Endothelial cell of umbilical vein (primary cell): ENCODE results near the gene HDHD5. TPM values are rescaled to one million over a fixed set of nuclear protein-coding genes. Genes with fewer than 3 reads are reported as not detected.

Experiments used
- BruUV-seq: library from RNA; stranded (reverse); fragments of 400-500 nt; replicated peaks from 2 replicates; lab custom pipeline; 2021; lab: Mats Ljungman, UMichigan
- CTCF ChIA-PET: fragments of 300-600, 350-600 bp; sonication (Branson Sonifier 250); formaldehyde crosslinking; loops from one replicate; lab custom pipeline; 2021; ENCODE audit warnings: antibody characterized with exemption, inconsistent platforms; lab: Charles Lee
- POLR2A ChIA-PET: fragments of 300-600, 350-600 bp; sonication (Branson Sonifier 250); formaldehyde crosslinking; loops from one replicate; lab custom pipeline; 2021; ENCODE audit warnings: antibody characterized with exemption, inconsistent platforms; lab: Charles Lee
- DNase-seq: peaks from one replicate; pipeline ENCODE4 v3.0.0-alpha.2; 2011; ENCODE audit warnings: low read depth, low spot score
- FAIRE-seq: peaks from 2 replicates; lab custom pipeline; 2011; peaks lifted over from hg19 to GRCh38; lab: Jason Lieb, UNC
- H2AFZ ChIP-seq: 2 replicates; pipeline ENCODE4 v1.6.0; 2012; ENCODE audit warnings: low read depth, low read length, control low read depth, inconsistent platforms
- H3K27ac ChIP-seq: 2 replicates; pipeline ENCODE4 v1.5.1; 2011; ENCODE audit warnings: low read depth, mild to moderate bottlenecking, control low read depth, low read length, moderate library complexity; ENCODE audit not compliant: insufficient read depth
- H3K27me3 ChIP-seq, 2 experiments: 2 replicates each; pipeline versions ENCODE4 v1.6.0 to v1.6.1; 2011; ENCODE audit warnings: low read length in 2 of 2, mixed read lengths in 1 of 2; ENCODE audit not compliant: control insufficient read depth in 2 of 2, insufficient read depth in 2 of 2
- H3K36me3 ChIP-seq, 2 experiments: 2 replicates in 1 of 2; 3 replicates in 1 of 2; pipeline ENCODE4 v1.5.1; 2011; ENCODE audit warnings: low read length in 2 of 2, mild to moderate bottlenecking in 1 of 2, moderate library complexity in 1 of 2; ENCODE audit not compliant: control insufficient read depth in 2 of 2, insufficient read depth in 2 of 2; ENCODE audit errors: extremely low read depth in 1 of 2
- H3K4me1 ChIP-seq: 3 replicates; pipeline ENCODE4 v1.5.1; 2011; ENCODE audit warnings: mild to moderate bottlenecking, low read length; ENCODE audit not compliant: control insufficient read depth, insufficient read depth; ENCODE audit errors: extremely low read depth
- H3K4me2 ChIP-seq: 2 replicates; pipeline ENCODE4 v1.6.1; 2011; ENCODE audit warnings: low read length, control low read depth, mixed read lengths; ENCODE audit not compliant: insufficient read depth
- H3K4me3 ChIP-seq, 3 experiments: fragments of 200-600 bp in 1 of 3; sonication (generic), shearing (Covaris generic) in 1 of 3; replicated peaks in 1 of 3; 2 replicates each; pipeline ENCODE4 v1.5.1; 2011 to 2016; ENCODE audit warnings: control low read depth in 3 of 3, low read length in 3 of 3, mild to moderate bottlenecking in 2 of 3, inconsistent platforms in 1 of 3, low read depth in 1 of 3, moderate library complexity in 1 of 3; ENCODE audit not compliant: insufficient read depth in 1 of 3
- H3K79me2 ChIP-seq: 2 replicates; pipeline ENCODE4 v1.6.0; 2012; ENCODE audit warnings: low read length, inconsistent platforms; ENCODE audit not compliant: control insufficient read depth, insufficient read depth
- H3K9ac ChIP-seq: replicated peaks from 2 replicates; pipeline ENCODE3; 2011; ENCODE audit warnings: low read length, control low read depth; ENCODE audit not compliant: insufficient read depth; ENCODE audit errors: extremely low read depth
- H3K9me1 ChIP-seq: replicated peaks from 3 replicates; pipeline ENCODE4 v1.6.0; 2011; ENCODE audit warnings: mild to moderate bottlenecking, low read length; ENCODE audit not compliant: control insufficient read depth, insufficient read depth; ENCODE audit errors: extremely low read depth
- H3K9me3 ChIP-seq: replicated peaks from 2 replicates; pipeline ENCODE4 v1.5.1; 2012; ENCODE audit warnings: low read length, inconsistent platforms; ENCODE audit not compliant: control insufficient read depth, insufficient read depth
- H4K20me1 ChIP-seq: replicated peaks from 2 replicates; pipeline ENCODE3; 2011; ENCODE audit warnings: mild to moderate bottlenecking, low read length; ENCODE audit not compliant: control insufficient read depth, insufficient read depth; ENCODE audit errors: extremely low read depth
- EZH2 ChIP-seq: IDR thresholded peaks from 2 replicates; pipeline ENCODE4 v1.6.1; 2012; ENCODE audit warnings: borderline replicate concordance, low read depth, mild to moderate bottlenecking, moderate library complexity, low read length, inconsistent platforms; ENCODE audit not compliant: severe bottlenecking
- FOS ChIP-seq: IDR thresholded peaks from 2 replicates; pipeline ENCODE4 v1.6.1; 2011; ENCODE audit warnings: mild to moderate bottlenecking, low read length, moderate library complexity, borderline replicate concordance; ENCODE audit not compliant: insufficient read depth
- GATA2 ChIP-seq: IDR thresholded peaks from 2 replicates; pipeline ENCODE4 v1.7.0; 2011; ENCODE audit warnings: low read depth, mild to moderate bottlenecking, moderate library complexity, mixed read lengths, low read length; ENCODE audit not compliant: insufficient read length, insufficient read depth
- JUN ChIP-seq: IDR thresholded peaks from 2 replicates; pipeline ENCODE4 v1.6.1; 2011; ENCODE audit warnings: borderline replicate concordance, low read depth; ENCODE audit not compliant: insufficient read length, insufficient read depth
- MYC ChIP-seq: IDR thresholded peaks from one replicate; pipeline ENCODE4 v1.6.1; 2011; ENCODE audit warnings: mild to moderate bottlenecking, low read depth, low read length
- POLR2A ChIP-seq: IDR thresholded peaks from 2 replicates; pipeline ENCODE4 v1.6.1; 2012; ENCODE audit warnings: low read depth, mild to moderate bottlenecking, control low read depth, low read length
- POLR2AphosphoS5 ChIP-seq: IDR thresholded peaks from 2 replicates; pipeline ENCODE4 v1.6.1; 2012; ENCODE audit warnings: low read depth, mild to moderate bottlenecking, control low read depth, low read length, moderate library complexity; ENCODE audit not compliant: insufficient read depth
- dilution Hi-C: fragments of 300-500 bp; cut with MboI; formaldehyde crosslinking; loops from one replicate; pipeline ENCODE4 v1.15.0; 2019; ENCODE audit warnings: low sequenced_read_pairs; ENCODE audit not compliant: extremely low pct_ligation_motif_present
- intact Hi-C: fragments of 100-400 bp; cut with micrococcal nuclease; formaldehyde crosslinking; loops from one replicate; pipeline ENCODE4 v1.10.0; 2022
- polyA plus RNA-seq, 4 experiments: library from polyadenylated mRNA; depleted of rRNA in 3 of 4; stranded (reverse) in 3 of 4; unstranded in 1 of 4; fragments of >200 nt; gene quantifications; 2 replicates each; pipeline versions ENCODE4 v1.2.1 to v1.2.3, GENCODE V29; 2011 to 2012; ENCODE audit warnings: missing spikeins in 1 of 4
- total RNA-seq: library from RNA; stranded (reverse); gene quantifications from 2 replicates; pipeline ENCODE4 v1.2.3, GENCODE V29; 2021
- TF ChIP-seq, protein P1 (sequence below), 2 donors: IDR thresholded peaks; 1 replicate in 1 of 2; 2 replicates in 1 of 2; pipeline ENCODE4 v1.5.1; 2011; ENCODE audit warnings: low read length in 2 of 2, mild to moderate bottlenecking in 2 of 2, moderate library complexity in 2 of 2, control low read depth in 1 of 2, inconsistent platforms in 1 of 2, low read depth in 1 of 2; ENCODE audit not compliant: insufficient read depth in 1 of 2; ENCODE audit errors: extremely low read depth in 1 of 2
- TF ChIP-seq, protein P2 (sequence below): IDR thresholded peaks from 2 replicates; pipeline ENCODE4 v1.6.1; 2011; ENCODE audit not compliant: insufficient read depth, insufficient read length

The HDHD5 gene
- total and polyA plus RNA-seq, 2 donors (not counting 3 experiments of a cell fraction or from before 2014, with no cell fraction given), result 28.1 to 54.1 TPM

DNA sequence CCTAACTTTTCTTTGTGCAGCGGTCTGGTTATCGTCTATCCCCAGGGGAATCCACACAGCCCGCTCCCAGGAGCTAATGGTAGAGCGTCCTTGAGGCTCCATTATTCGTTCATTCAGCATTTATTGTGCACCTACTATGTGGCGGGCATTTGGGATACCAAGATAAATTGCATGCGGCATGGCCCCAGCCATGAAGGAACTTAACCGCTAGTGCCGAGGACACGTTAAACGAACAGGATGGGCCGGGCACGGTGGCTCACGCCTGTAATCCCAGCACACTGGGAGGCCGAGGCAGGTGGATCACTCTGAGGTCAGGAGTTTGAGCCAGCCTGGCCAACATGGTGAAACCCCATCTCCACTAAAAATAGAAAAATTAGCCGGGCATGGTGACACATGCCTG, 49.1 kb downstream of the HDHD5 start:
- no peak overlapping the region for H3K4me3 ChIP-seq
- TF ChIP-seq JUN, result no peak
- TF ChIP-seq POLR2AphosphoS5, result no peak
- TF ChIP-seq GATA2, result no peak
- no peak for TF ChIP-seq MYC
- no peak for TF ChIP-seq FOS
- no peak for TF ChIP-seq POLR2A
- TF ChIP-seq EZH2, result no peak
- TF ChIP-seq, protein P1, sequence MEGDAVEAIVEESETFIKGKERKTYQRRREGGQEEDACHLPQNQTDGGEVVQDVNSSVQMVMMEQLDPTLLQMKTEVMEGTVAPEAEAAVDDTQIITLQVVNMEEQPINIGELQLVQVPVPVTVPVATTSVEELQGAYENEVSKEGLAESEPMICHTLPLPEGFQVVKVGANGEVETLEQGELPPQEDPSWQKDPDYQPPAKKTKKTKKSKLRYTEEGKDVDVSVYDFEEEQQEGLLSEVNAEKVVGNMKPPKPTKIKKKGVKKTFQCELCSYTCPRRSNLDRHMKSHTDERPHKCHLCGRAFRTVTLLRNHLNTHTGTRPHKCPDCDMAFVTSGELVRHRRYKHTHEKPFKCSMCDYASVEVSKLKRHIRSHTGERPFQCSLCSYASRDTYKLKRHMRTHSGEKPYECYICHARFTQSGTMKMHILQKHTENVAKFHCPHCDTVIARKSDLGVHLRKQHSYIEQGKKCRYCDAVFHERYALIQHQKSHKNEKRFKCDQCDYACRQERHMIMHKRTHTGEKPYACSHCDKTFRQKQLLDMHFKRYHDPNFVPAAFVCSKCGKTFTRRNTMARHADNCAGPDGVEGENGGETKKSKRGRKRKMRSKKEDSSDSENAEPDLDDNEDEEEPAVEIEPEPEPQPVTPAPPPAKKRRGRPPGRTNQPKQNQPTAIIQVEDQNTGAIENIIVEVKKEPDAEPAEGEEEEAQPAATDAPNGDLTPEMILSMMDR (IDR thresholded peaks at IDR 0.05; ENCODE audit: extremely low read depth in 1 of 2, insufficient read depth in 1 of 2, low read depth in 1 of 2, low read length in 2 of 2), result no peak
- TF ChIP-seq, protein P2, sequence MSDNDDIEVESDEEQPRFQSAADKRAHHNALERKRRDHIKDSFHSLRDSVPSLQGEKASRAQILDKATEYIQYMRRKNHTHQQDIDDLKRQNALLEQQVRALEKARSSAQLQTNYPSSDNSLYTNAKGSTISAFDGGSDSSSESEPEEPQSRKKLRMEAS, result no peak
- CTCF ChIA-PET, result interaction anchor here (1.5 kb wide), 1 partner anchor 36 kb away, joined by 3 read pairs; no protein-coding TSS in a partner anchor
- FAIRE-seq (no peak), DNase-seq (no peak)
- H3K9me3 ChIP-seq, result no peaks in the 10 kb centered on the region
- no peaks in the 10 kb centered on the region for H3K9me1 ChIP-seq
- H2AFZ ChIP-seq, result no peak overlapping the region
- no peak overlapping the region for H3K9ac ChIP-seq
- H3K27ac ChIP-seq, result no peak overlapping the region
- no peak overlapping the region for H3K4me2 ChIP-seq
- no peaks in the 10 kb centered on the region for H4K20me1 ChIP-seq
- H3K27me3 ChIP-seq, result peaks cover 0 to 3% of the 10 kb centered on the region in 2 experiments
- no peaks in the 10 kb centered on the region for H3K79me2 ChIP-seq
- peaks cover 0 to 2% of the 10 kb centered on the region in 2 experiments for H3K36me3 ChIP-seq
- no peaks in the 10 kb centered on the region for H3K4me1 ChIP-seq
- no TSS peak for BruUV-seq
- dilution Hi-C loops (no loop called here), intact Hi-C loops (no loop called here)
- POLR2A ChIA-PET, result no interaction called here
